Esophagus mucosa (tissue), 1 donor: ENCODE results near the gene OTOGL. TPM values are rescaled to one million over a fixed set of nuclear protein-coding genes. Genes with fewer than 3 reads are reported as not detected.
A peak's percentile ranks its signal among the peaks of the same experiment; 100 is the strongest.
"Not testable (repeated sequence)": the region's sequence is repeated elsewhere in the genome, so short reads cannot be mapped to it uniquely, and the experiment has no call there.

Experiments
- ATAC-seq: fragments of 200-7000 bp; cut with Tn5 transposase; one replicate; pipeline ENCODE4 v1.9.1; 2020
- total RNA-seq: library from RNA; stranded (reverse); gene quantifications from one replicate; pipeline ENCODE4 v1.2.4, GENCODE V29; 2023
- donor health status: DM: yes; HTN: yes; CAD: no.

Gene OTOGL
- total RNA-seq, 1 donor from 2014 or later: 0.04 TPM

DNA sequence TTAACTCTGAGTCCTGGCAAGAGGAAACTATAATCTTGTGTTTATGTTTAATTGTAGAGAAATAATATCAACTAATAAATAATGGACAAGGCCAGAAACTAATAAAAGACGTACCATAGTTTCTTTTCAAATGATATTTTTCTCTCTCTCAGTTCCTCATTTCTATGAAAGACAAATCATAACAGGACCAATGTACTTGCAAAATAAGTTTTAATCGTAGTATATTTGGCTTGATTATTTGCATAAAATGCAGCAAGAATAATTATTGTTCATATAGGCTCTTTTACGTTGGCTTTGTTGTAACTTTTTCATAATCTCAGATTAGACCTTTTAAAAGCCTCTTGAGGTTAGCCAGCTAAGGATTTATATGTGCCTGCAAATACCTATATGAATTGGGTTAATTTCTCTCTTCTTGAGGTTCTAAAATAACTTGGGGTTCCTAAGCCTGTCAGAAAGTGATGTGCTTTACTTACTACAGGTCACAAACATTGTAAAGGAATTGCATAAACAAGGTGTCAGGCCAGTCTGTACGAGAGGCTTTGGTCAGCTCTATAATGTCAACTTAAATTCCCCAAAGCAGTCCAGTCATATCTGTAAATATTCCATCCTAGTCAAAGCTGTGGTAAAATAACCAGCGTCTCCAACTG, 191.9 kb downstream of the OTOGL start:
- ATAC-seq: no peak

- no peak for ATAC-seq
These were observed 194.0 kb downstream of the OTOGL start for GRCh38 chr12:80293347-80293746.

GRCh38 chr12:80293759-80294158, 194.4 kb downstream of the OTOGL start:
- no peak for ATAC-seq

GRCh38 chr12:80299219-80299618, 199.9 kb downstream of the OTOGL start:
- ATAC-seq: no peak

- no peak for ATAC-seq
These were observed 200.6 kb downstream of the OTOGL start for GRCh38 chr12:80299976-80300375.

- not testable (repeated sequence) for ATAC-seq
These were observed 208.1 kb downstream of the OTOGL start for GRCh38 chr12:80307436-80307835.

DNA sequence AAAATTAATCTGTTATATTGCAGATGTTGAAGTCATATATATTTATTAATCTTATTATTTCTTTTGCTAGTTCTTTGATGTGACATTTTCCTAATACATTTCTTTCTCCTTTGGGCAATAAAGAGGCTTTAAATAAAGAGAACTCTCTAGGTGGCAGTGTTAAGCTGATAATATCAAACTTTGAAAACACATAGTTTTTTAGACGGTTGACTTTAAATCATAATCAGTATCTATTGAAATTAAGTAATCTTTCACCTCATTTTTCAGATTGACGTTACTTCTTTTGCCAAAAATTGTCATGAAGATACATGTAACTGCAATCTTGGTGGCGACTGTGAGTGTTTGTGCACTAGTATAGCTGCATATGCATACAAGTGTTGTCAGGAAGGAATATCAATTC, 213.9 kb downstream of the OTOGL start:
- no peak for ATAC-seq

- ATAC-seq: no peak
These were observed 215.4 kb downstream of the OTOGL start for GRCh38 chr12:80314741-80315140.

DNA sequence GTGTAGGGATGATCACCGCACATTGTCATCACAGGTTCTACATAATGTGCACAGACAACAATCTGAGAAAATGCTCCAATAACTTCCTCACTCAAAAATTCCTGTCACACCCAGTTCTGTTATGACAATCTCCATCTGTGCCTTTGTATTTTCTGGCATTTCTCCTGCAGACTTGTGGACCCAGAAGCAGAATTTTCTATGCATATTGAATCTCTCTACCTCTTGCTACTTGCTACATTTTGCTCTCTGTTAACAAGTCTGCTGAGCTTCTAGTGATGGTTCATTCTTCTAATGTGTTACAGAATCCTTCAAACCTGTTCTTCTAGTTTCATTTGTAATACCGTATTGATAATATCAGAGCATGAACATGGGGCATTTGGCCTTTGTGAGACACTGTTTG, 216.9 kb downstream of the OTOGL start:
- no peak for ATAC-seq

- no peak for ATAC-seq
These were observed 218.0 kb downstream of the OTOGL start for GRCh38 chr12:80317307-80317706.

DNA sequence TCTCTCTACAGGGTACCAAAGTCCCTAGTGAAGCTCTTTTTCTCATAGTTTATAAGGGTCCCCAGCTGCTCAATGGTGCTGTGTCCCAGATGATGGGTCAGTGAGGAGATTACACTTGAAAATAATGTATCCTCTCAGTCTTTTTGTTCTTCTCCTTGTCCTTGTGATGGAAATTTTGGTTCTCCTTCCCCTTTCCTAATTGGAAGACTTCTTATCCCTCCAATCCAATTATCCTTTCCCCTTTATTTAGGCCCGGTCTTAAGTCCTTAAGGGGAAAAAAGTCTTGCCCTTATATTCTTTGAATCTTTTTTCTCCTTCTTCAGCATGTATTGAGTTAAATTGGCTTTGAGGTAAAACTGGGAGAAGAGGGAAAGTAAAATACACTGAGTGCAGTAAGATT, 218.6 kb downstream of the OTOGL start:
- ATAC-seq: no peak

GRCh38 chr12:80320121-80320678, 220.9 kb downstream of the OTOGL start:
- ATAC-seq: no peak

DNA sequence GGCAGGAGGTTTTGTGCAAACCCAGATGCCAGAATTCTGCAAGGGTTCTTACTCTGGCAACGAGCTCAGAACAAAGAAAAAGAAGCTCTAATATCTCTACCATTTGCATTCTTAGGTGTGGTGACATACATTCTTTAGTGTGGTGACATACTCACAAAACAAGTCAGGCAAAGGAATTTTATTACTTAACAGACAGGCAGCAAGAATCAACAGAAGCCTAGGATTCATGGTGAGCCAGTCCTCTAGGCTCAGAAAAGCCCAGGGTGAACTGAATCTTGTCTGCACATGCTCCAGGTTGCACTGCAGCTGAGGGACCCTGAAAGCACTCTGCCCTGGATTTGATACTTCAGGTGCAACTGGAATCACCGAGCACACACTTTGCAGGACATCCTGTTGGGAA, 222.3 kb downstream of the OTOGL start:
- peak; percentile 95 for ATAC-seq

GRCh38 chr12:80325167-80325959, 226.0 kb downstream of the OTOGL start:
- ATAC-seq: no peak

DNA sequence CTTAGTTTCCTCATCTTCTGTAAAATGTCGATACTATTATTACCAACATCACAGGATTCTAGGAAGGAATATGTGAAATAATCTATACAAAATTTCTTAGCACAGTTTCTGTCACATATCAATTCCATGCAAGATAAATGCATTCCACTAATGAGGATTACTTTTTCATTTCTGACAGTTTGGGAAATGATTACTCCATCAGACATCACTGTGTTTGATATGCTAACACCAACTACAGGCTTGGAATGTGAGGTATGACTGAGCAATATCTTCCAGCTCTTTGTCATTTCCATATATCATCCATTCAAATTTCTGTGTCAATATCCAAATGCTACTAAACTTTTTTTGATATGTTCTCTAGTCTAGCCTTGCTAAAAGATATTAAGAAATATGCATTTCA, 233.5 kb downstream of the OTOGL start:
- no peak for ATAC-seq

- ATAC-seq: no peak
These were observed 253.1 kb downstream of the OTOGL start for GRCh38 chr12:80352474-80352873.

- ATAC-seq: no peak
These were observed 253.9 kb downstream of the OTOGL start for GRCh38 chr12:80353254-80353653.

DNA sequence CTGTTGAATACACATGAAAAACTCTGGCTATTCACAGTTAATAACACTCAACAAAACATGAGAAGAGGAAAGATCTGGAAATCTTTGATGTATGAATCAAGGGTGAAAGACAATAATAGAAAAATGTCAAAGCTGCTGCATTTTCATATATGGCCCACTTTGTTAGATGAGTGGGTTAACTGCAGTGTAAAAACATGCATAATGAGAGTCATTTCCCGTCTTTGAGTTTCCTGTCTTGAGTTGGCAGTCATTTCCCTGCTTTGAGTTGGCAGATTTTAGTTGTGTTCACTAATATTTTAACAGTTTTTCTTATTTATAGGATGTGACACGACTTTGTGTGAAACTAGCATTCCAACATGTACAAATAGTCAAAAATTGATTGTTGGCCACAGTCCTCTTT, 256.8 kb downstream of the OTOGL start:
- ATAC-seq: no peak

- no peak for ATAC-seq
These were observed 260.4 kb downstream of the OTOGL start for GRCh38 chr12:80359703-80360102.

GRCh38 chr12:80364056-80364455, 264.7 kb downstream of the OTOGL start:
- no peak for ATAC-seq

GRCh38 chr12:80373666-80374065, 274.3 kb downstream of the OTOGL start:
- ATAC-seq: no peak

- no peak for ATAC-seq
These were observed 275.3 kb downstream of the OTOGL start for GRCh38 chr12:80374615-80375014.

GRCh38 chr12:80377140-80377794, 277.9 kb downstream of the OTOGL start:
- no peak for ATAC-seq
